ENCODE measurements around the gene TMEM176B. TPM values are rescaled to one million over a fixed set of nuclear protein-coding genes. Genes with fewer than 3 reads are reported as not detected.
"Not testable (repeated sequence)": the region's sequence is repeated elsewhere in the genome, so short reads cannot be mapped to it uniquely, and the experiment has no call there.

Gene TMEM176B
- total RNA-seq, 1 donor from 2014 or later = not detected

DNA sequence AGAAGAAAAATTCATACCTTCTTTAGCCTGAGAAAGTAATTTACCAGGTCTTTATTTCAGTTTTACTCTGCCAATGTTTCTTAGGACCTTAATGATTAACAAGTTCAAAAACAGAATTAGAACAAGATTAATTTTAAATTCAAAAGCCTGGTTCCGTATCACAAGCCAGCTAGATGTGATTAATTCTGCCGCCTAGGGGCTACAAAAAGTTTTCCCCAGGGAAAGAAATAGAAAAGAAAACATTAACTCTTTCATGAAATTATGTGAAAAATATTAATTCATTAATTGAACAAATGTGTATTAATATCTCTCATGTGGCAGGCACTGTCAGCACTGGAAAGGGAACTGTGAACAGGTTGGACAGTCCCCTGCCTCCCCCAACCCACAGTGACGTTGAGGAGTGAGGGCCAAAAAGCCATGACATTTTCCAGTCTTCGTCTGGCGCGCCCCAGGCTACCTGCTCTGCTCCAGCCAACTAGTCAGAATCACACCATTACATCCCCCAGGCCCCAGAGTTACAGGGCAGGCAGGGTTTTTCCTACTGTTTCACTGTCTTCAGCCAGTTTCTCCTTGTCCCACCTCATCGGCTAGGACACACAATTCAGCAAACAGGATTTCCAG, 20.5 kb upstream of the TMEM176B start:
- no peak for DNase-seq

DNA sequence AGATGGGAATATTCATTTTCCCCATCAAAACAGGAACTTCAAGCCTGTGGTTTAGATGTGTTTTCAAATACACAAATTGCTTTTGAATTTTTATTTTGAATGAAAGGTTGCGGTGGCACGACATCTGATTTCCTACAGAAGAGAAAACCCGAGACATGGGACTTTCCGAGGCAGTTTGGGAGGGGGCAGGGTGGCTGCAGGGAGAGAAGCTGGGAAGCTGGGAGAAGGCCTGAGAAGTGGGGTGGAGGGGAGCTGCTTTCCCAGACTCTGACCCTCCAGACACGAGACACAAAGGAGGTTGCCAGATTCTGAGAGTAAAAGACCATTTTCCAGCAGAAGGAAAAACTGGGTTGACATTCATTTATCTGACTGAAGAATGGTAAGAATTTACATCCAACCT, 20.0 kb upstream of the TMEM176B start:
- no peak for DNase-seq

DNA sequence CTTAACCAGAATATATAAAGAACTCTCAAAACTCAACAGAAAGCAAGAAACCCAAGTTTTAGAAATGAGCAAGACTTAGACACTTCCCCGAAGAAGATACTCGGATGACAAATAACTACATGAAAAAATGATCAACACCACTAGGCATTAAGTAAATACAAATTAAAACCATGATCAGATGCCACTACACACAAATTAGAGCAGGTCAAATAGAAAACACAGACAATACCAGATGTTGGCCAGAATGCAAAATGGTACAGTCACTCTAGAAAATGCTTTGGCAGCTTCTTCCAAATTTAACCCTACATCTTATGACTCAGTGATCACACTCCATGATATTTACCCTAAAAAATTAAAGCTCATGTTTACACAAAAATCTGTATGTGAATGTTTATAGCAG, 18.8 kb upstream of the TMEM176B start:
- no peak for DNase-seq

DNA sequence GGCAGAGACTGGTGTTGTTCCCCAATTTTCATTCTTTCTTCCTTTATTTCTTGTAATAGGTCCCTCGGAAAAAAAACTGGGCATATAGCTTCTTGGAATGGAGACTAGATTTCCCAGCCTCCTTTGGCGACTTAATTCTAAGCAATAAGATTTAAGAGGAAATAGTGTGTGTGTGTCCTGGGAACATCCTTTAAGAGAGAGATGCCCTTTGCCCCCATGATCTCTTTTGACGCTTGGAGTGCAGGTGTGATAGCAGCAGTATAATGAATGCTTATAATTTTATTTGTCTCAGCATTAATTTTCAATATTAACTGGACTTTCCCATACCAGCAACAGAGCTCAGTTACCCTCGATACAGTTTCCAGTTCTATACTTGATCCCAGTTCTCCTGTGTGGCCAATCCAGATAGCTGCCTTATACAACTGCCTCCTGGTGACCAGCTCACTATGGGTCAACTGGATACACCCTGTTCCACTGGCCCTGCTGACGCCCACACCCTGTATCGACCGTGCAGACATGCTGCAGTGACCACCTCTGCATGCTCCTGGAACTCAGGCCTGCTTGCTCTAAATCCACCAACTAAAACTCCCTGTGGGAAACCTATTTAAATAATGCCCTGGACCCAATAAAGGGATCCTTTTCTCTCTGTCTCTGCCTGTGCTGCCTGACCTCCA, 14.3 kb upstream of the TMEM176B start:
- DNase-seq = no peak

DNA sequence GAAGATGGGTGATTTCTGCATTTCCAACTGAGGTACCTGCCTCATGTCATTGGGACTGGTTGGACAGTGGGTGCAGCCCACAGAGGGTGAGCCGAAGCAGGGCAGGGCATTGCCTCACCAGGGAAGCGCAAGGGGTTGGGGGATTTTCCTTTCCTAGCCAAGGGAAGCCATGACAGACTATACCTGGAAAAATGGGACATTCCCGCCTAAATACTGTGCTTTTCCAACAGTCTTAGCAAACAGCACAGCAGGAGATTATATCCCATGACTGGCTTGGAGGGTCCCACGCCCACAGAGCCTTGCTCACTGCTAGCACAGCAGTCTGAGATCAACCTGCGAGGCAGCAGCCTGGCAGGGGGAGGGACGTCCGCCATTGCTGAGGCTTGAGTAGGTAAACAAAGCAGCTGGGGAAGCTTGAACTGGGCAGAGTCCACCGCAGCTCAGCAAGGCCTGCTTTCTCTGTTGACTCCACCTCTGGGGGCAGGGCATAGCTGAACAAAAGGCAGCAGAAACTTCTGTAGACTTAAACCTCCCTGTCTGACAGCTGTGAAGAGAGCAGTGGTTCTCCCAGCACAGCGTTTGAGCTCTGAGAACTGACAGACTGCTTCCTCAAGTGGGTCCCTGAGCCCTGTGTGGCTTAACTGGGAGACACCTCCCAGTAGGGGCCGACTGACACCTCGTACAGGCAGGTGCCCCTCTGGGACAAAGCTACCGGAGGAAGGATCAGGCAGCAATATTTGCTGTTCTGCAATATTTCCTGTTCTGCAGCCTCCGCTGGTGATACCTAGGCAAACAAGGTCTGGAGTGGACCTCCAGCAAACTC, 7.7 kb upstream of the TMEM176B start:
- not testable (repeated sequence) for DNase-seq

DNA sequence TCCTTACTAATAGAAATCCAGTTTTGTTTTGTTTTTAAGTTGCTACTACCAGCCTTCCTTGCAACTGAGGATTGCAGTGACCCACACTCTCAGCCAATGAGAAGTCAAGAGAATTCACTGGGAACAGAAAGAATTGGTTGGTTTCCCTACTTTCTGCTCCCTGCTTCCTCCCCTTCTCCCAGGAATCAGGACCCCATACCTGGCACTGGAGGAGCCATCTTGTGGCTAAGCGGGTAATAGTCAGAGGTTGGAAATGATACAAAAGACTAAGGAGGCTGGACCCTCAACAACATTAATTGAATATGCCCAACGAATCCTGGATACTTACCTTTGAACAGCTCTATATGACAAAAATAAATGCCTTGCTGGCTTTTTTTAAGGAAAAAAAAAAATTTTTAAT, 6.7 kb upstream of the TMEM176B start:
- DNase-seq = no peak

DNA sequence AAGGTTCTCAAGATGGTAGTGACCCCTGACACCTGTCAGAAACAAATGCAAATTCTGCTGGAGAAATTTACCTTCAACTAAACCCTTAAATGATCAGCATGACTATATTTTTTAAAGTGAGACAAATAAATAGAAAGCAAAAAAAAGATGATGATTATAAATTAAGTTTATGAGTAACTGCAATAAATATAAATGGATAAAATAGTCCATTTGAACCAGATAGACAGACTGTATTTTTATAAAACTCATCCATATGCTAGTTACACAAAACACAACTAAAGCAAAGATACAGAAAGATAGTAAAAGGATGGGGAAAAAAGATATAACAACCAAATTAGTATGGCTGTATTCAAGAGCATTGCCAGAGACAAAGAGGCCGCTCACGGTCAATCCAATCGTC, 6.3 kb upstream of the TMEM176B start:
- no peak for DNase-seq

DNA sequence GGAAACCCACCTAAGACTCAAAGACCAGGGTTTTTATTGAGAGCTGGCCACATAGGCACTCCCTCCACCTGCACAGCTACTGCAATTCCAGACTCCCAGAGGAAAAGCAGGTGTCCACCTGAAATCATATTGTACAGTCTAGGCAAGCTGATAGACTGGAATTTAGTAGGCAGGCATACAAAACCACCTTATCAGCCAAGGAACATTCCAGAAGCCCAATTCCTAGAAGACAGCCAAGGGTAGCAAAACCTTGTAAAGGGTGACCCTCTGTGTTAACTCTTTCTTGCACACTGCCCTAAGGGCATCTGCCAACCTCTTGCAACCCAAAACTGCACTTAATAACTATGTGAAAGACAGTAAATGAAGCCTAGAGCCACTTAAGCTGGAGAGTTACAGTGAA, 5.7 kb upstream of the TMEM176B start:
- DNase-seq = no peak

DNA sequence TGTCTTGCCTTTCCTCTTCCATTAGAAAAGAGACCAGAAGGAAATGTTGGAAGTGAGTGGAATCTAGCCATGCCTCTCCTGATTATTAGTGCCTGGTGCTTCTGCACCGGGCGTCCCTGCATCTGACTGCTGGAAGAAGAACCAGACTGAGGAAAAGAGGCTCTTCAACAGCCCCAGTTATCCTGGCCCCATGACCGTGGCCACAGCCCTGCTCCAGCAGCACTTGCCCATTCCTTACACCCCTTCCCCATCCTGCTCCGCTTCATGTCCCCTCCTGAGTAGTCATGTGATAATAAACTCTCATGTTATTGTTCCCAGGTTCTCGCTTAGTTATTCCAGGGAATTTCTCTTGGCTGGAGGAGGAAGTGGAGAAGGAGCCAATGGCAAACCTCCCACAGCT, 4.6 kb upstream of the TMEM176B start:
- no peak for DNase-seq

DNA sequence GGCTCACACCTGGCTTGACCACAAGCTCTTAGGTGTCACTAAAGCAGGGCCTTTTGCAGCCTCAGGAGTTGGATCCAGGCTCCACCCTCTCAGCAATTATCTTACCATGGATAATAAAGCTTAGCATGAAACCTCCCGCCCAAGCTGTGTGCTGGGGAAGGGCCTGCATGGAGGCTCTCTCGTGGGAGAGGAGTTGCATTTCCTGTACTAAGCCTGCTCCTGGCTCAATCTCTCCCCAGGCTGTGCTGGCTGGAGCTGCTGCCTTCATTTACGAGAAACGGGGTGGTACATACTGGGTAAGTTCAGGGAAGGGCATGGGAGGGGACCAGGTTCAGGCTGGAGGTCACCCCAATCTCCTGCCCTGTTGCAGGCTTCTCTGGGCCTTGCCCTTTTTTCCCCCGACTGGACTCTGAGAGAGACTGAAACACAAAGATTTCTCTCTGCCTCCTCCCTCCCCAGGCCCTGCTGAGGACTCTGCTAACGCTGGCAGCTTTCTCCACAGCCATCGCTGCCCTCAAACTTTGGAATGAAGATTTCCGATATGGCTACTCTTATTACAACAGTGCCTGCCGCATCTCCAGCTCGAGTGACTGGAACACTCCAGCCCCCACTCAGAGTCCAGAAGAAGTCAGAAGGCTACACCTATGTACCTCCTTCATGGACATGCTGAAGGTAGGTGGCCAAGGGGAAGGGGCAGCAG, 3.1 kb upstream of the TMEM176B start:
- no peak for DNase-seq

DNA sequence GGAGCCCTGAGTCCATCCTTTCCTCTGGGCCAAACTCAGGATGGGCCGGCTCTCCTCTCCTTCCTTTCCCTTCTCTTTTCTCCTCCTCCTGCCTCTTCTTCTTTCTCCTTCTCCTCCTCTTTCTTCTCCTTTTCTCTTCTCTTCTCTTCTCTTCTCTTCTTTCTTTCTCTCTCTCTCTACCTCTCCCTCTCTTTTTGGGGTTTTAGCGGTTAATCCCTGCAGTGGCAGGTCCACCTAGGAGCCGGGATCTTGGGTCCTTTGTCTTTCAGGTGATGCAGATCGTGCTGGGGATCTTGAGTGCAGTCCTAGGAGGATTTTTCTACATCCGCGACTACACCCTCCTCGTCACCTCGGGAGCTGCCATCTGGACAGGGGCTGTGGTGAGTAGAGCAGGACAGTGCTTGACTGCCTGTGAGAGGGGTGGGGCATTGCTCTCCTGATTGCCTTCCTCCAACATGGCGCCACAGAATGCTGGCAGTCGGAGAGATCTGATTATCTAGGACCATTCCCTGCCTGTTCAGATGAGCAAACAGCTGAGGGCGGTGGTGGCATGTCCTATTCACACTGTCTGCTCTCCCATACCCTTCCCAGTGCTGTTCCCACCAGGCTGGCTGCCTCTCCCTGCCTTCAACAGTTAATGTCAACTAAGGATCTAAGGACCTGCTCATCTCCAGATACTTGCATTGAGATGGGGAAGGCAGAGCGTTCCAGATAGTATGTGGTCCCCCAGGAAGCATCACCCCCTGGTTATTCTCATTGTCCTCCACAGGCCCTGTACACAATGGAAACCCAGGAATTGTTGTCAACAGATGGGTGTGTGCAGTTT, 2.0 kb upstream of the TMEM176B start:
- DNase-seq = no peak

DNA sequence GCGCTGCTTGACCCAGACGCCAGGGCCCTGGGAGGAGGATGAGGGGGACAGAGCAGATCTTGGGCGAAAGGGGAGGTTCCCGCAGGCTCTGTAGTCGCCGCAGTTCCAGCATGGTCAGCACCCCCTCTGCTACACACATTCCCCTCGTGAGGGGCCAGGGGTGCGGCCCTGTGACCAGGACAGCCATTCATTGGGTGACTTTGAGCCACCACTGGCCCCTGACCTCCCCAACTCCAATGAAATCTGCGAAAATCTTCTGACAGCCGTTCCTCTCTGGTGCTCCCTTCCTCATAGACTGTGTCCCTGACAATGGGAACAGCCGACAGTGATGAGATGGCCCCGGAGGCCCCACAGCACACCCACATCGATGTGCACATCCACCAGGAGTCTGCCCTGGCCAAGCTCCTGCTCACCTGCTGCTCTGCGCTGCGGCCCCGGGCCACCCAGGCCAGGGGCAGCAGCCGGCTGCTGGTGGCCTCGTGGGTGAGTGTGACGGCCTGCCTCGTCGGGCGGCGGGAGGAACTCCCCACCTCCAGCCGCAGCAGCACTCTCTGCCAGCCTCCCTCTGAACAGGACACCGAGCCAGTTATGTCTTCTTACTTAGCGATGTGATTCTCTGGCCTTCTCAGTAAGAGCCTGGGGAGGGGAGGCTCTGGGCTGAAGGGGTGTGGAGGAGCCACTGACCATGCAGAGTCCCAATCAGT, 1.2 kb upstream of the TMEM176B start:
- no peak for DNase-seq

DNA sequence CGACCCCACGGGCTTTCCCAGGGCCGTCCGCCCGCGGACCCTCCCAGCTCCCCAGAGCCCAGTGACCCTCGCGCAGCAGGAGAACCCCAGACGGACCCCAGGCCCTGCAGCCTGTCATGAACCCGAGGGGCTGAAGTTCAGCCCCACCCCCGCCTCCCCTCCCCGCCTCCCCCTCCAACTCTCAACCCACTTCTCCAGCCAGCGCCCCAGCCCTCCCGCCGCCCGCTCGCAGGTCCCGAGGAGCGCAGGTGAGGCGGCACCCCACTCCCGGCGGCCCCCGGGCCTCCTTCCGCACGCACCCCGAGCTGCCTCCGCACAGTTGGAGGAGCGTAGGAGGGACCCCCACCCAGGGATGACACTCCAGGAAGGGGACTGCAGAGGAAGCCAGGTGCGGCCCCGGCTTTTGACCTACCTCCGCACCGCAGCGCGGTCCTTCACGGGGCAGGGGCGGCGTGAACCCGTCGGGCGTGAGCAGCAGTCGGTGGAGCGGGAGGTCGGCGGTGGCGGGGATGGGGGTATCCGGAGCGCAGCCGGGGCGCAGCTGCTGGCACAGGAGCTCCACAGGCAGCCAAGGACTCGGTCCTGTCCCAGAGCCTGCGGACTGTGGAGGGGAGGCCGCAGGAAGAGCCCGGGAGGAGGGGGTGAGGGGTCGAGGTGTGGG, 547 bp upstream of the TMEM176B start, which contains the start of gene TMEM176A:
TSS of gene TMEM176A (plus strand) at position 189 of the 661 bp plus-strand sequence. CDS start 782 bp downstream, outside the sequence.
- DNase-seq = no peak

DNA sequence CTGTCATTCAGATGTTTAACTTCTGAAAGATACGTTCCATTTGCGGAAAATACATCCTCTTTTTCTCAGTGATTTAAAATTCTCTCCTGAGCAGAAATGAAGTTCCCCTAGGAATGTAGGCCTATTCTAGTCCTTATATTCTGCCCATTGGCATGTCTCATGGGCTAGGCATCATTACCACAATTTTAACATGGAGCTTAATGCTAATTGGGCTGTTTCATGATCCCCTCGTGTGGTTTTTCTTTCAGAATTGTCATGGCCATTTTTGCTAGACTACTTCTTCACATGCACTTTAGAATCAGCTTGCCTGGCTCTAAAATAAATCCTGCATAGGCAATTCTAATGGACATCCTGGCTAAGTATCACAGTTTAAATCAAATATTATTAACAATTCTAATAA, 1.0 kb downstream of the TMEM176B start:
- no peak for DNase-seq

DNA sequence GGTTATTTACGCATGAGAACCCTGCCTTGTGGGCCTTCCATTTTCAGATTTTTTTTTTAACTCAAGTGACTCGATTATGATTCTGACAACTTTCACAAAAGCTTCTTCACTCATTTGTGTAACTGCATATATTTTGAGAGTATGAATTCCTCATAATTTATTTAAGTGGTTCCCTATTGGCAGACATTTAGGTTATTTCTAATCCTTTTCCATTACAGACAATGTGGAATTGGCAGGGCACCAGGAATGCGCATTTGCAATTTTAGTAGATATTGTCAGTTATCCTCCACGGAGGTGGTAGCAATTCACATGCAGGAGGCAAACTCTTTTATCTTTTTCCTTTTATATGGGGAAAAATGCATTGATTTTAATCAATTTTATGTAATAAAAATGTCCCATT, 2.5 kb downstream of the TMEM176B start:
- DNase-seq = no peak

DNA sequence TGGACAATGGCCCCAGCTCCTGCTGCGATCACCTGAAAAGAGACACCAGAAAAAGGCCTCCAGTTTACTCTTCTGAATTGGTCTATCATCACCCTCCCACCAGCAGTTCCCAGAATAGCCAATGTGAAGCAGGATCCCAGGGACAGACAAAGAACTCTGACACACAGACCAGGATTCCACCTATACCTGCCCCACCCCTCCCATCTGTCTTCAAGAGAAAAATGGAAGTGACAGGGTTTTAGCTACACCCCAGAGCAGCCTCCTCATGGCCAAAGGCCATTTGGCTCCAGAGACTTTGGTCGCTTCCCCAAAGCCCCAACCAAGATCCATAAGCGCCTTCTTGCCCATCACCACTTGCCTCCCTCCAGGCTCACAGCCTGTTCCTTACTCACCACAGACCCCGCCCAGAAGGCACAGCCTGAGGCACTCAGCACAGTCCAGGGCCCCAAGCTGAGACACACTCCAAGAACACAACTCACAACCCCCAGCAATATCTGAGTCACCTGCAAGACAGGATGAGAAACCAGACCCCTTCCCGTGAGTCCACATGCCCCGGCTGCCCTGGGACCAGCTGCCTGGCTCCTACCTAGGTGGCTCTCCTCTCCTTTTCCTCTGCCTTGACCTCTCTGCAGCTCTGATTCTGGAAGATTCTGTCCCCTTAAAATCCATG, 6.5 kb downstream of the TMEM176B start:
- no peak for DNase-seq

DNA sequence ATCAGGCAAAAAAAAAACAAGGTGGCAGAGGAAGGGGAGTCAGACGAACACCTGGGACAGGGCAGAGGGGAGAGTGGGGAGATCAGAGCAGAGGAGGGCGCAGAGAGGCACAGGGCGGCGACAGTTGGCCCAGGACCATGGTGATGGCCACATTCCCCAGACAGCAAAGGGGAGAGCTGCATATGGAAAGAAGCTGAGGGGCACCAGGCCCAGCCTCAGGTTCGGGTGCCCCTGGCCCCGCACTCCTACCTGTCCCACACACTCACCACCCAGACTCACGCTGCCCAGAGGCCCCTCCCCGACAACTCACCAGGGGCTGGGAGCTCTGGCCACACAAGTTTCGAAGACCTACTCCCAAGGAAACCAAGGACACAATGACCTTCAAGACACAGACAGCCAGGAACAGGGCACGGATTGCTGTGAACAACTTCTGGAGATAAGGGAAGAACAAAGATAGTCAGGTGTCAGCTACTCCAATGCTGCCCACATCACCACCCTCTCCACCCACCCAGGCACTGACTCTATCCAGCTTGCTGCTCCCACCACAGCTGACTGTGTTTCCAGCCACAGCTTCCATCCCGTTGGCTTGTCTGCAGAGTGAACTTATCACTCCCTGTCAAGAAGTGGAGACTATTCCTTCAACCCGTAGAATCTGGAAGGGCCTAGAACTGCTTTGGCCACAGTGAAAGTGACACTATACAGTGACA, 8.3 kb downstream of the TMEM176B start:
- DNase-seq = no peak

DNA sequence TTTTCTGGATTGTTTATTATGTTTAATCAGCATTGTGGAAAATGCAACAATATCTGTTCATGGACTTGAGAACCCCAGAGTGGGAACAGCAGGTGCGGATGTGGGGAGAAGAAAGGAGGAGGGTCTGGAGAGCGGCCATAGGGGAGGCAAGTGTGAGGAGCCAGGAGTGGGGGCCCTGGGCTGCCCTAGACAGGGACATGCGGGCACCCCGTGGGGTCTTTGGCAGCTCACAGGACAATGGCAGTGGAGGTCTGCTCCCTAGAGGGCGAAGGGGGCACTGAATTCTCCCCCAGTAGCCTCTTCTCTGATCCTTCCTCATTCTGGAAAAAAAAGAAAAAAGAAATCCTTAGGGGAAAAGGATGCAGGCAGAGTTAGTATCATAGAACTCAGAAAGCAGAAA, 8.9 kb downstream of the TMEM176B start:
- no peak for DNase-seq

DNA sequence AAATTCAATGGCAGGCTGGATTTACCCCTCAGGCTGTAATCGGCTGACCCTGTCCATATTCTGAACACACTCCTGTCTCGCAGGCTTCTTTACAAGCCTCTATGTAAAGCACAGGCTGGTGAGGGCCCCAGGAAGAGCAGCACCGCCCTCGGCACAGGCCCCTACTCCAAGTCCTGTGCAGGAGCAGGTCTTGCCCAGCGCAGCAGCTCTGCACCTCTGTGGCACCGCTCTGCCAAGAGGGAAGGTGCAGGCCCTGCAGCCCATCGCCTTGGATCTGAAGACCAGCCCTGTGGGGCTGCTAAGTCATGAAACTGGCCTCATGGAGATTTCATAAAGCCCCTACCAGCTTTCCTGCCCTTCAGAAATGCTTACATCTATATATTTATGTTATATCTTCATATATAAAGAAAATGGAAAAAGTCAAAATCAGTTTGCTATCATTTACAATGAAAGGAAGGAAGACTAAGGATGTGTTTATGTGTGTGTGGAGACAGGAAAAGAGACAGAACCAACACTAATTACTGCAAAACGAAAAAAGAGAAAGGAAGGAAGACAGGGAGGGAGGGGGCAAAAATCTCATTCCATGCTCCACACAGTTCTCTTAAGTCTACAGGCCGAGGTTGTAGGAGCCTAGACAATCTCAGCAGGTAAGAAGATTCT, 9.6 kb downstream of the TMEM176B start:
- no peak for DNase-seq

All from dermis blood vessel endothelial cell (primary cell).